ENCODE results near the gene DDX10.

- TF ChIP-seq POLR2A (IDR thresholded peaks at IDR 0.05): no peak
- TF ChIP-seq, protein P1, sequence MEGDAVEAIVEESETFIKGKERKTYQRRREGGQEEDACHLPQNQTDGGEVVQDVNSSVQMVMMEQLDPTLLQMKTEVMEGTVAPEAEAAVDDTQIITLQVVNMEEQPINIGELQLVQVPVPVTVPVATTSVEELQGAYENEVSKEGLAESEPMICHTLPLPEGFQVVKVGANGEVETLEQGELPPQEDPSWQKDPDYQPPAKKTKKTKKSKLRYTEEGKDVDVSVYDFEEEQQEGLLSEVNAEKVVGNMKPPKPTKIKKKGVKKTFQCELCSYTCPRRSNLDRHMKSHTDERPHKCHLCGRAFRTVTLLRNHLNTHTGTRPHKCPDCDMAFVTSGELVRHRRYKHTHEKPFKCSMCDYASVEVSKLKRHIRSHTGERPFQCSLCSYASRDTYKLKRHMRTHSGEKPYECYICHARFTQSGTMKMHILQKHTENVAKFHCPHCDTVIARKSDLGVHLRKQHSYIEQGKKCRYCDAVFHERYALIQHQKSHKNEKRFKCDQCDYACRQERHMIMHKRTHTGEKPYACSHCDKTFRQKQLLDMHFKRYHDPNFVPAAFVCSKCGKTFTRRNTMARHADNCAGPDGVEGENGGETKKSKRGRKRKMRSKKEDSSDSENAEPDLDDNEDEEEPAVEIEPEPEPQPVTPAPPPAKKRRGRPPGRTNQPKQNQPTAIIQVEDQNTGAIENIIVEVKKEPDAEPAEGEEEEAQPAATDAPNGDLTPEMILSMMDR (IDR thresholded peaks at IDR 0.05): no peak
Measured at GRCh38 chr11:108985945-108986279, 321.0 kb downstream of the DDX10 start.

All from testis (tissue), 2 donors.